Kidney (tissue), 14 donors: ENCODE results near the gene ZDHHC11. TPM values are rescaled to one million over a fixed set of nuclear protein-coding genes. Genes with fewer than 3 reads are reported as not detected.
"Not testable (repeated sequence)": the region's sequence is repeated elsewhere in the genome, so short reads cannot be mapped to it uniquely, and the experiment has no call there.

ENCODE experiments used
- DNase-seq, 5 donors: peaks; one replicate each; pipeline ENCODE4 v3.0.0-alpha.2; 2013 to 2020
- FAIRE-seq: peaks from 2 replicates; lab custom pipeline; 2012; peaks lifted over from hg19 to GRCh38; lab: Jason Lieb, UNC
- H3K27ac ChIP-seq, 2 donors: one replicate each; pipeline ENCODE4 v1.7.0; 2013; ENCODE audit warnings: low read depth in 2 of 2, low read length in 2 of 2, inconsistent platforms in 1 of 2
- H3K27me3 ChIP-seq: one replicate; pipeline ENCODE4 v1.7.1; 2013; ENCODE audit warnings: low read length, inconsistent platforms; ENCODE audit not compliant: control insufficient read depth, insufficient read depth
- H3K36me3 ChIP-seq, 3 donors: one replicate each; pipeline versions ENCODE4 v1.7.0 to v1.7.1; 2013; ENCODE audit warnings: low read length in 3 of 3, control low read depth in 1 of 3, inconsistent platforms in 1 of 3; ENCODE audit not compliant: insufficient read depth in 3 of 3, control insufficient read depth in 2 of 3
- H3K4me1 ChIP-seq, 3 donors: one replicate each; pipeline versions ENCODE4 v1.7.0 to v1.7.1; 2013; ENCODE audit warnings: low read length in 3 of 3, inconsistent platforms in 1 of 3, low read depth in 1 of 3; ENCODE audit not compliant: control insufficient read depth in 2 of 3, insufficient read depth in 2 of 3
- H3K4me3 ChIP-seq, 3 donors: one replicate each; pipeline versions ENCODE4 v1.7.0 to v1.8.1; 2013; ENCODE audit warnings: low read length in 3 of 3, control low read depth in 1 of 3, inconsistent platforms in 1 of 3
- H3K9ac ChIP-seq, 3 donors: one replicate each; pipeline versions ENCODE4 v1.7.0 to v1.7.1; 2013; ENCODE audit warnings: low read length in 3 of 3, control low read depth in 1 of 3, inconsistent platforms in 1 of 3
- H3K9me3 ChIP-seq, 3 donors: one replicate each; pipeline versions ENCODE4 v1.7.0 to v1.7.1; 2013; ENCODE audit warnings: low read length in 3 of 3, control low read depth in 1 of 3, inconsistent platforms in 1 of 3; ENCODE audit not compliant: control insufficient read depth in 2 of 3, insufficient read depth in 1 of 3
- intact Hi-C: fragments of 100-400 bp; cut with DNase I; formaldehyde crosslinking; loops from one replicate; pipeline ENCODE4 v1.11.1; 2022
- polyA plus RNA-seq: library from polyadenylated mRNA; stranded (reverse); fragments of 350-450 nt; fragmentation: Illumina TruSeq; extraction: RNeasy Lipid Tissue Mini Kit (QIAGEN cat#74804); gene quantifications from one replicate; pipeline ENCODE4 v1.2.3, GENCODE V29; 2014; ENCODE audit warnings: low read depth, low replicate concordance; ENCODE audit not compliant: insufficient read depth
- total RNA-seq: library from RNA; stranded (reverse); fragmentation: NEBNext Ultra II Directional; extraction: Animal tissue kit (Norgen Biotek cat#: 25700); gene quantifications from one replicate; pipeline ENCODE4 v1.2.1, GENCODE V29; 2021
- TF ChIP-seq, protein P1 (sequence below): IDR thresholded peaks from 3 replicates; pipeline ENCODE4 v1.5.1; 2012; ENCODE audit warnings: mild to moderate bottlenecking, moderate library complexity, borderline replicate concordance; ENCODE audit not compliant: insufficient read depth; ENCODE audit errors: extremely low read depth
- donor health status: control.
- donor health status: control.
- donor health status: control.
- donor health status: control.
- donor health status: control.
- donor health status: DM: yes; HTN: yes; CAD: no.
- donor health status: Normal renal cell carcinoma (clear cell type).

Gene ZDHHC11
- total and polyA plus RNA-seq, 2 donors from 2014 or later: 1.6 to 10.1 TPM

DNA sequence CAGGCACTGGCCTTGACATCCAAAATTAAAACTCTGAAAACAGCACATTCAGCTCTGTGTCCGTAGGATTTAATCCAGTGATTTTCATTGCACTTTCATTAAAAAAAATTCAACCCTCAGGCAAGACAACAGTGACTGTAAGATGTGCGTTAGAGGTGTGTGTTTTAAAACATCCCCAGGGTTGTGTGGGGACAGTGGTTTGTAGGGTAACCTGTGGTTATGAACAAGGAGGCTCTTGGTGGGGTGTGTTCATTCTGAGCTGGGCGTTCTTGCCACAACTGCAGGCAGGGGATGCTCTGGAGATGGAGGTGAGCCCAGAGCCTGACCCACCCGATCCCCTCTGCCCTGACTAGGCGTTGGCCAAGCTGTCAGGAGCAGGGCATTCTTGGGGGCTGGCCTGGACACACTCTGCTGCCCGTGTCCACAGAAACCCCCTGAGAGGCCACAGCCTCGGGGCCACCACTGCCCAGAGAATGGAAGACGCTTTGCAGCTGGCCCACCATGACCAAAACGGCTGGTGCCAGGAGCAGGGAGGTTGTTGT is 103.4 kb downstream of the ZDHHC11 start:
- not testable (repeated sequence) for FAIRE-seq, H3K4me3 ChIP-seq, H3K27me3 ChIP-seq, H3K27ac ChIP-seq, H3K36me3 ChIP-seq, H3K9me3 ChIP-seq, H3K9ac ChIP-seq, H3K4me1 ChIP-seq
- peak in 1 of 5 donors; percentile 73 for DNase-seq
- intact Hi-C loops: loop anchor here (5.0 kb wide), 1 partner anchor 95 kb away; no protein-coding TSS in a partner anchor

DNA sequence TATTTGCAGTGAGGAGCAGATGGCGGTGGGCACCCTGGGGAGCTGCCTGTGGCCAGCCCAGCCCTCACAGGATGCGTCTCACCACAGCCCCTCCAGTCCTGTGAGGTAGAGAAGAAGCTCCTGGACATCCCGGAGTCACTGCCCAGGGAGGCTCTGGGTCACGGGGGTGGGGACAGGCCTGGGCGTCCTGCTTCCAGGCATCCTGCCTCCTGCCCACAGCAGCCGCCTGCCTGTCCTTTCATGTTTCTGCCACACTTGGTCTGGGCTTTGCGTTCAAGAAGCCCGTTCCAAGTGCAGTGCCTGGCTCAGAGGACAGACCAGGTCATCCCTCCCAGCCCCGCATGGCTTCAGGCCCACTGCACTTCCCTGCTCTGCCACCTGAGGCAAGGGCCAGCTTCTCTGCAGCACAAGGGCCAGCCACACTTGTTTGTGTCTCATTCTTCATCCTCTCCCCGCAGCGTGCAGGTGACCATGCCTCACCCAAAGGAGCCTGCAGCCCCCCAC is 104.5 kb downstream of the ZDHHC11 start:
- intact Hi-C loops: loop anchor here (5.0 kb wide), 1 partner anchor 96 kb away; no protein-coding TSS in a partner anchor
- TF ChIP-seq, protein P1, sequence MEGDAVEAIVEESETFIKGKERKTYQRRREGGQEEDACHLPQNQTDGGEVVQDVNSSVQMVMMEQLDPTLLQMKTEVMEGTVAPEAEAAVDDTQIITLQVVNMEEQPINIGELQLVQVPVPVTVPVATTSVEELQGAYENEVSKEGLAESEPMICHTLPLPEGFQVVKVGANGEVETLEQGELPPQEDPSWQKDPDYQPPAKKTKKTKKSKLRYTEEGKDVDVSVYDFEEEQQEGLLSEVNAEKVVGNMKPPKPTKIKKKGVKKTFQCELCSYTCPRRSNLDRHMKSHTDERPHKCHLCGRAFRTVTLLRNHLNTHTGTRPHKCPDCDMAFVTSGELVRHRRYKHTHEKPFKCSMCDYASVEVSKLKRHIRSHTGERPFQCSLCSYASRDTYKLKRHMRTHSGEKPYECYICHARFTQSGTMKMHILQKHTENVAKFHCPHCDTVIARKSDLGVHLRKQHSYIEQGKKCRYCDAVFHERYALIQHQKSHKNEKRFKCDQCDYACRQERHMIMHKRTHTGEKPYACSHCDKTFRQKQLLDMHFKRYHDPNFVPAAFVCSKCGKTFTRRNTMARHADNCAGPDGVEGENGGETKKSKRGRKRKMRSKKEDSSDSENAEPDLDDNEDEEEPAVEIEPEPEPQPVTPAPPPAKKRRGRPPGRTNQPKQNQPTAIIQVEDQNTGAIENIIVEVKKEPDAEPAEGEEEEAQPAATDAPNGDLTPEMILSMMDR: no peak
- no peaks in the 10 kb centered on the region for H3K4me1 ChIP-seq
- no peaks in the 10 kb centered on the region for H3K36me3 ChIP-seq
- DNase-seq (peak in 1 of 5 donors; percentile 75), FAIRE-seq (no peak)
- H3K27ac ChIP-seq: no peak overlapping the region
- H3K9ac ChIP-seq: no peak overlapping the region
- H3K27me3 ChIP-seq: no peaks in the 10 kb centered on the region
- H3K4me3 ChIP-seq: no peak overlapping the region
- H3K9me3 ChIP-seq: no peaks in the 10 kb centered on the region

Other genes with a start within 250 kb of the ZDHHC11 start
- 7.8 TPM for gene CEP72, start 238.6 kb downstream of the ZDHHC11 start, total RNA-seq
- gene CEP72, start 238.6 kb downstream of the ZDHHC11 start, polyA plus RNA-seq: 1.1 TPM
- 6.9 TPM for gene TPPP, start 157.6 kb downstream of the ZDHHC11 start, total RNA-seq
- gene TPPP, start 157.6 kb downstream of the ZDHHC11 start, polyA plus RNA-seq: 5.8 TPM
- 5.4 TPM for gene ZDHHC11B, start 66.3 kb downstream of the ZDHHC11 start, total RNA-seq
- gene ZDHHC11B, start 66.3 kb downstream of the ZDHHC11 start, polyA plus RNA-seq: 4.4 TPM
- 38.0 TPM for gene BRD9, start 41.8 kb upstream of the ZDHHC11 start, total RNA-seq
- 17.5 TPM for gene BRD9, start 41.8 kb upstream of the ZDHHC11 start, polyA plus RNA-seq
- 1.6 TPM for gene TRIP13, start 41.9 kb upstream of the ZDHHC11 start, total RNA-seq
- gene TRIP13, start 41.9 kb upstream of the ZDHHC11 start, polyA plus RNA-seq: 0.86 TPM
- gene NKD2, start 157.8 kb upstream of the ZDHHC11 start, total RNA-seq: 14.1 TPM
- 7.9 TPM for gene NKD2, start 157.8 kb upstream of the ZDHHC11 start, polyA plus RNA-seq